ENCODE data around the gene IL32. TPM values are rescaled to one million over a fixed set of nuclear protein-coding genes. Genes with fewer than 3 reads are reported as not detected.

Gene IL32
- total RNA-seq, 1 donor from 2014 or later: 1,559 TPM

DNA sequence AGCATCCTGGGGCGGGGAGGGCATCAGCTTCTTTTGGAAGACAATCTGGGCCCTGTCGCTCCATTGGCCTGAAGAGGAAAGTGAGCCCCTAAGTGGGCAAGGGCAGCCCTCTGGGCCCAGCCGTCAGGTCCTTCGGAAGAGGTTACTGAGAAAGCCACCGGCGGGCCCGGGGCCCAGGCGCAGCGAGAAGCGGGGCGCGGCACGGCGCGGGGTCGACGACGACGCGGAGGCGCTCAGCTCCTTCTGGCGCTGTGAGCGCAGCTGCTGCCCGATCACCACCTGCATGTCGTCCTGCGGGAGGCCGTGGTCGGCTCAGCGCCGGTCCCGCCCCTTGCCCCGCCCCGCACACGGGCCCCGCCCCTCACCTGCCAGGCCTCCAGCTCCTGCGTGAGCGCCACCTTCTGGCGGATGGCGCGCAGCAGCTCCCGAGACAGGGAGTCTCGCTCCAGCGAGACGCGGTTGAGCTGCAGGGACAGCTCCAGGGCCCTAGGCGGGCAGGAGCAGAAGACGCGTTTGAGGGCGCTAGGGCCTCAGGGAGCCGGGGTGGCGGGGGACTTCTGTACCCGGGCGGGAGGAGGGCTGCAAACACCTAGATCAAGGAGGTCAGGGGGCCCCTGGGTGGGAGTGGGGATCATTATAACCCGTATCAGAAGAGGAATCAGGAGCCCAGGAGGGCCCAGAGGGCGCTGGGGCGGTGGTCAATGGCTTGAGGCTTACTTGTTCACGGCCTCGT, 37.3 kb upstream of the IL32 start:
- DNase-seq (ENCODE audit: extremely low read depth, low read depth, low spot score): no peak

DNA sequence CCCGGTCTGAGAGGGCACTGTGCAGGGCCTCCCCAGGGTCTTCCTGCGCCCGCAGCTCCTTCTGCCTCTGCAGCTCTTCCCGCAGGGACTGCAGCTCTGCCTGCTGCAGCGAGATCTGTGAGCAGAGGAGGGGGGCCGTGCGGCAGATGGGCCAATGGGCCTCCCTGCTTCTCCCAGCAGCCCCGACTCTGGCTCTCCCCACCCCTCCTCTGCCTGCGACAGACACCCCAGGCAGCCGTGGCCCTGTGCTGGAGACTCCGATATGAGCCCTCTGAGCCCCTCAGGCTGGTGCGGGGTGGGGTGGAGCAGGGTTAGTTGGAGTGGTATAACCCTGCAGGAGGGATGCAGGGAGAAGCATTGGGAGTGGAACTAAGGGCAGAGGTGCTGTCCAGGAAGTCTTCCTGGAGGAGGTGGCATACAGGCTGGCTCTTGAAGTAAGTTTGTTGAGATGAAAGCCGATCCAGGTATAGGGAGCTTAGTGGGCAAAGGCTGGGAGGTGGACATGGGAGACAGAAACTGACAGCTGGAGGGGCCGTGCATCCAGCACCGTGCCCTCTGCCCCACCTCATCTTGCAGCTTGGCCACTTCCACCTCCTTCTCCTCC, 36.6 kb upstream of the IL32 start:
- no peak for DNase-seq (ENCODE audit: extremely low read depth, low read depth, low spot score)

DNA sequence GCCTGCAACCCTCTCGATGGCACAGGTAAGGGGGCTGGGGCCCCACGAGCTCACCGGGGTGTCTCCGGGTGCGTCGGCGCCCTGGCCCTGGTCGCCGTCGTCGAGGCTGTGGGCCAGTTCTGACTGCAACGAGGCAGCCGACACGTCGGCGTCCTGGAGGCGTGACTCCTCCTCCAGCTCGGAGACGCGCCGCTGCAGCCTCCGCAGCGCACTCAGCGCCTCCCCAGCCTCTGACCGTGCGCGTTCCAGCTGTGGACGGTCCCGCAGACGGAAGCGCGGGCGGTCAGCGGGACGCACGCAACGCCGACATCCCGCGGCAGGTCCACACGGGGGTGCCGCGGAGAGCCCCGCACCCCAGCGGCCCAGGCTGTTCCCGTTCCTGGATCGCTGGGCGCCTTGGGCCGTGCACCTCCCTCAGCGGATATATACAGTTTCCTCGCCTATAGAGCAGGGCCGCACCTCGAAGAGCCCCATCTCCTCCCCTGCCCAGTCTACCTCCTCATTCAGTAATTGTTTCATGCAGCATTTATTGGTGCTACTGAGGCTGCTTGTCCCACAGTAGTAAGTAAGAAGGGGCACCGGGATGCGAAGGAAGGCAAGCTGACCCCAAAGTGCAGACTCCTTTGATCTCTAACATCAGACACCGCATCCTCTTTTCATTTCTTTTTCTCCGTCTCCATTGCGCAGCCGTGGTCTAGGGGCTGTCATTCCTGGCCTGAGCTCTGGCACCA, 35.8 kb upstream of the IL32 start:
- no peak for DNase-seq (ENCODE audit: extremely low read depth, low read depth, low spot score)

DNA sequence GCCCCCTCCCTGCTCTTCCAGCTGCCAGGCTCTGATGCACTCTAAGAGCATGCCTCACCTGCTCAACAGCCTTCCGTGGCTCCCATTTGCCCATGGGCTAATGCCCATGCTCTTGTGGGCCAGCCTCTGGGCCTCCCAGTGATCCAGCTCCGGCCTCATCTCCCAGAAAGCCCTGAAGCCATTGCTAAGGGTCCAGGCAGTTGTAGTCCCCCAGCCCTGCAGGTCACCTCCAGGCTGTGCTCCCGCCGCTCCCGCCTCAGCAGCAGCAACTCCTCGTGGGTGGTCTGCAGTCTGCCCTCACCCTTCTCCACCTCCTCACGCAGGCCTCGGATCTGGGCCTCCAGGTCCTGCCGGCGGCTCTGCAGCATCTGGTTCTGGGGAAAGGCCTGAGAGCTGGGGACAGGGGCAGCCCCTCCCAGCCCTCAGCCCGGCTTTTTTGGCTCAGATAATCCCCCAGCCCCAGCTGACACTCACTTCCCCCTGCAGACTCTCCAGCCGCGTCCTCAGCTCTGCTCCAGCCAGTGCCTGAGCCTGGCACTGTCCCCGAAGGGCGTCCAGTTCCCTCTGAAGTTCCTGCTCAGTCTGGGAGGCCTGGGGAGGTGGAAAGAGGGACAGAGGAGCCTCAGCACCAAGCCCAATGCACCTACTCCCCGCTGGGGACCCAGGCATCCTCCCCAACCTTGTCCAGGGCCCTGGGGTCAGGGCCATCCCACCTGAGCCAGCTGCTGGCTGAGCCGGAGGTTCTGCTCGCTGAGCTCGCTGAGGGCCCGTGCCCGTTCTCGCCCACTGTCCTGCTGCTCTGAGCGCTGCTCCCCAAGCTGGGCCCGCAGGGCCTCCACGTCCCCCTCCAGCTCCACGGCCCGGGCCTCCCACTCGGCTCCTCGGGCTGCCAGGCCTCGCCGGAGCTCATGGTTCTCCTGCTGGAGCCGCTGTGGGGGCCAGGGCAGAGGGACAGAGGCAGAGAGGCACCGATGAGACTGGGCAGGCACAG, 34.9 kb upstream of the IL32 start:
- DNase-seq (ENCODE audit: extremely low read depth, low read depth, low spot score): no peak

DNA sequence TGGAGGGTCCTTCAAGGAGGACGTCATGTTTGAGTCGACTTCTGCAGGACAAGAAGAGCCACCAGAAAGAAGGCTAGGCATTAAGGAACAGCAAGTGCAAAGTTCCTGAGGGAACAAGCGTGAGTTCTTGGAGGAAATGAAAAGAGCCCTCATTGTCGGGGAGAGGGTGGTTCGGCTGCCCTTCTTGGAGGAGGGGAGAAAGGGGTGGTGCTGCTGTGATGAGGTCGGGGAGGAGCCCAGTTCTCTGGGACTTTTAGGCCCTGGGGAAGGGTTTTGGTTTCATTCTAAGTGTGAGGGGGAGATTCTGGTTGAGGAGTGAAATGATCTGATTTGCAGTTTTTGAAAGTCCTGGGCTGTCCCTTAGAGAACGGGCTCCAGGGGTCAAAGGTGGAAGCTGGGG, 32.8 kb upstream of the IL32 start:
- no peak for DNase-seq (ENCODE audit: extremely low read depth, low read depth, low spot score)

DNA sequence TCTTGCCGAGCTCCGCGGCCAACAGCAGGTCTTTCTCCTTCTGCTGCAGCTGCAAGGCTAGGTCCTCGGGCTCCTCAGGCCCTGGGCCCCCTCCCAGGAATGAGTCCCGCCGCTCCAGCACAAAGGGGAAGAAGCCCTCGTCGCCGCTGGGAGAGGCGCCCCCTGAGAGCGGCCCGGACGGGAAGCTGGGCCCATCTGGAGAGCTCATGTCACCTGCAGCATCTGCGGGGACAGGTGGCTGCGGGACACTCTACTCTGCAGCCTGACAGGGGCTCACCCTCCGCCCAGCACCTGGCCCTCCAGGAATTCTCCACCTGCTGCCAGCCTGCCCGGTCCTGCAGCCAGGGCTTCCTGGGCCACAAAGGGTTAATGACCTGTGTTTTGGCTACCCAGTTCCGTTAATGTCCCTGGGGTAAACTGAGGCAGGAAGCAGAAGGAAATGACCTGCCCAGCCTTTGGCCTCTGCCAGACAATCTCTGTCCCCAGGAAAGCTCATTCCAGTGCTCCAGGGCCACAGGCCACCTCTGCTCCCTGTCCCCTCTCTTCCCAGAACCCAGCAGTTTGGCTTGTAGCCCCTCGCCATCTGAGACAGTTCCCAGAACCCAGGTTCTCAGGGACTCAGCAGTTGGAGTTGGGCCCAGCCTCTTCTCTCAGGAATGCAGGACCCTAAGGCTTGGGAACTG, 30.0 kb upstream of the IL32 start:
- DNase-seq (ENCODE audit: extremely low read depth, low read depth, low spot score): no peak

DNA sequence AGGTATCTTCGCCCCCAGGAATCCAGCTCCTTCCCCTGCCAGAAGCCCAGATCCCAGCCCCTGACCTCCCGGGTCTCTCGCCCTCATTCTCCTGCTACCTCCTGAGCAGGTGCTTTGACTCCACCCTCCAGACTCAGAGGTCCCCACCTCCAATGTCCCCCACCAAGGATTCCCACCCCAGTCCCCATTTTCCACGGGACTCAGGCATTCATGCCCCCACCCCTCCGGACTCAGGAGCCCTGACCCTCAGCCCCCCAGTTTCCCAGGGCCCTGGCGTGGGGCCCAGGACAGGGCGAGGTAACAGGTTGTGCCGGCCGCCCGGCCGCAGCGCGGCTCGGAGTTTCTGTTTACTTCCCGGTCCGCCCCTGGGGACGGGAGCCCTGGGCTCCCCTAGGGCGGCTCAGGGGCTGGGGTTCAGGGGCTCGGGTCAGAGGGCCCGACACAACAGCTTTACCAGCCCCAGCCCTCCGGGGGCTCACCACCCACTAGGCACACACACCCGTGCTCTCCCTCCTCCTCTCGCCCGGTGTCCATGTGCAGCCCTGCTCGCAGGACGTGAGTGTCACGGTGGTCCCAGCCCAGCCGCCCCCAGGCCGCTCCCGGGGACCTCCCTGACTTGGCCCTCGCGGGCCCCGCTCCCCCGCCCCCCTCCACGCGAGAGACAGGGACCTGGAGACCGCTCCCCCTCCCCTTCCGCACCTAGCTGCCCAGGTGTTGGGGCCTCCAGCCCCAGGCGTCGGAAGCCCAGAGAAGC, 29.3 kb upstream of the IL32 start:
- no peak for DNase-seq (ENCODE audit: extremely low read depth, low read depth, low spot score)

DNA sequence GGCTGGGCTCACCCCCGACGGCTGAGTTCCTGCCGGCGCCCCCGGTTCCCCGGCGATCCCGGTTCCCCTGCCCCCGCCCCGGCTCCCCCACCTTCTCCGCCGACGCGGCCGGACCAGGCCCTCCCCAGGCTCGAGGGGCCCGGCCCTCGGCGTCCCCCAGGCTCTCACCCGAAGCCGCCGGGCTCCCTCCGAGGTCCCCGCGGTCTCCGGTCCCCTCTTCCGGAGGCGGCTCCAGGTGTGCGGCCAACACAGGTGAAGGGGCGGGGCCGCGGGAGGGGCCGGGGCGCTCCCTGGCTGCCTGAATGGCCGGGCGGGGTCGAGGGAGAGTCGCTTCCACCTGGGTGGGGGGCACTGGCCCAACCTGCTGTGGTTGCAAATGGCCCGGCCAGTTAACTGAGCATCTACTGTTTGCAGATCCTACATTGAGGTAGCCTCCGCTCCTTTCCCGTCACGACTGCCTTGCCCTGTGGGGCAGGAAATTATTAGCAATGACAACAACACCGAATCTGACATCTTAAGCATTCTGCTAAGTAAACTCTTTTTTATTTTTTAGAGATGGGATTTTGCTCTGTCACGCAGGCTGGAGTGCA, 28.6 kb upstream of the IL32 start, which contains the start of gene BICDL2:
Gene BICDL2 (minus strand): TSS at position 219 of the 590 bp plus-strand sequence. CDS start 1,448 bp downstream, outside the sequence.
- DNase-seq (ENCODE audit: extremely low read depth, low read depth, low spot score): no peak

DNA sequence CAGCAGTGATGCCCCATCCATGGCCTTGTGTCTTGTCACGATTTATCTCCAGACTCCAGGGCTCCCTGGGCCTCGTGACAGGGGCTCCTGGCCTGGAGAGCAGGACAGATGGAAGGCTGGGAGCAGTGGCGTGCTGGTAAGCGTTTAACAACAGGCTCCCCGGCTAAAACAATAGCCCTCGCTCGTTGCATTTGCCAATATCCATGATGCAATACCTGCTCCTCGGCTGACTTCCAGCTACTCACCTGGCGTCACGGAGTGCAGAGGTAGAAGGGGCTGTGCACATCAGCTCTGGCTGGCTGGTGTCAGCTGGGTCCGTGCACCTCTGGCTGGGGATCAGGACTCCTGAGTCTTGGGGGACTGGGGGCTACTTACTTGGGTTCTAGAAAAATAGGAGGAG, 27.2 kb upstream of the IL32 start:
- no peak for DNase-seq (ENCODE audit: extremely low read depth, low read depth, low spot score)

DNA sequence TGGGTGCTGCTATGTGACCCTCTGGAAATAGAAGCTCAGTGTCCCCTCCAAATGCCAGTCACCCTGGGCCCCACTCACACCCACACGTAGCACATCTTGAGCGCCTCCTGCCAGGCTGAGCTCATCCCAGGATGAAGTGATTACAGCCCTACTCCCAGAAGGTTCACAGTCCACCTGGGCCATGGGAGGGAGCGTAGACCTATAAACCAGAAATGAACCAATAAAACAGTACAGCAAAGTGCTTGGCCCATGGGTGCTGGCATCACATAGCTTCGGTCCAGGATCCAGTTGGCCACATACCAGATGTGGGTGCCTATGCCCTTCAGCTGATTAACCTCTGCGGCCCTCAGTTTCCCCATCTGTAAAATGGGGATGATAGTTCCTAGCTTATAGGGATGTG, 26.5 kb upstream of the IL32 start:
- DNase-seq (ENCODE audit: extremely low read depth, low read depth, low spot score): no peak

DNA sequence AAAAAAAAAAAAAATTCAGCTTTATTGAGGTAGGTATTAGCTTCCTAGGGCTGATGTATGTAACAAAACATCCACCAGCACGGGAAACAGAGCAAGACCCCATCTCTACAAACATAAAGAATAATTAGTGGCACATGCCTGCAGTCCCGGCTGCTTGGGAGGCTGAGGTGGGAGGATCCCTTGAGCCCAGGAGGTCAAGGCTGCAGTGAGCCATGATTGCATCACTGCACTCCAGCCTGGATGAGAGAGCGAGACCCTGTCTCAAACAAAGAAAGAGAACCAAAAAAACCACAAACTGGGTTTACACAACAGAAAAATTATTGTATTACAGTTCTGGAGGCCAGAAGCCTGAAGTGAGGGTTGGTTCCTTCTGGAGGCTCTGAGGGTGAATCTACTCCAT, 23.1 kb upstream of the IL32 start:
- no peak for DNase-seq (ENCODE audit: extremely low read depth, low read depth, low spot score)

DNA sequence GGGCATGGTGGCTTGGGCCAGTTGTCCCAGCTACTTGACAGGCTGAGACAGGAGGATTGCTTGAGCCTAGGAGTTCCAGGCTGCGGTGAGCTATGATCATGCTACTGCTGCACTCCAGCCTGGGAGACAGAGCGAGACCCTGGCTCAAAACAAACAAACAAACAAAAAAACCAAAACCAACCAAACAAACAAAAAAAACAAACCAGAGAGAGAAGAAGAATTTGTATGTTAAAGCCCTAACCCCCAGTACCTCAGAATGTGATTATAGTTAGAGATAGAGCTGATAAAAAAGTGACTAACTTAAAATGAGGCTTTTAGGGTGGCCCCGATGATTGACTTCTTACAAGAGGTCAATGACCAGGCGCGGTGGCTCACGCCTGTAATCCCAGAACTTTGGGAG, 20.7 kb upstream of the IL32 start:
- no peak for DNase-seq (ENCODE audit: extremely low read depth, low read depth, low spot score)

DNA sequence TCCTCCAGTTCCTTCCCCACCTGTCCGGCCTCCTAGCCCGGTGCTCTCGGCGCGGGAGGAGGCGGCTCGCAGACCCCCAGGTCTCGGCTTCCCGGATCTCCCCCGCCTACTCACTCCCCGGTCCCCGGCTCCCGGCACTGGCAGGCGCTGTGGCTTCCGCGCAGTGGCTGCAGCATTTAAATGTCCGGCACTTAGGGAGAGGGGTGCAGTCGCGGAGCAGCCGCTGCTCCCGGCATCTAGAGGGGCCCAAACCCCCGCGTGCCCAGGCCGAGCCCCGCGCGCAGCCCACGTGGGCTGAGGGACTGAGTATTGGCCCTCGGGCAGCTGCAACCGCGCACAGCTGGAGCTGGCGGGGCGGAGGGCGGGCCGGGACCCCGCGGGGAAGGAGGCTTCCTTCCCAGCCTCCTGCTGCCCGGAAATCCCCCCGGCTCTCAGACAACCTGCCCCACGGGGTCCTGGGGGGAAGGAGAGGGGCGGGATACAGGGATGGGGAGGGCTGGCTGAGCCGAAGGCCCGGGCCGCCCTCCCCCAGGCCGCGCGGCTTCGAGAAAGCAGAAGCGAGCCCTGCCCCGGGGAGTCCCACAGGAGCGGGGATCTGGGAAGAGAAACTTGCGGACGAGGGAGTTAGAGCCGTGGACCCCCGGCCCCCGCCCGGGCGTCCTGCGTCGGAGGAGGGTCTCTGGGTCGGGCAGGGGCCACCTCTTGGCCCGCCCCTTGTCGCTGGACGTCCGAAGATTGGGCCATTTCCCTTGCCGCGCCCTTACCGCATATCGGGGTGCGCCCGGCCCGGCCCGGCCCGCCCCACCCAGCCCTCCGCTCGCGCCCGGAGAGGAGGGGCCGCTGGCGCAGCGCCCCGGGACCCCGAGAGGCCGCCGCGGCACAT, 19.4 kb upstream of the IL32 start, which contains the start of gene MMP25:
Gene MMP25 (plus strand): TSS at position 804 of the 883 bp plus-strand sequence. CDS start 357 bp downstream, outside the sequence.
- no peak for DNase-seq (ENCODE audit: extremely low read depth, low read depth, low spot score)

DNA sequence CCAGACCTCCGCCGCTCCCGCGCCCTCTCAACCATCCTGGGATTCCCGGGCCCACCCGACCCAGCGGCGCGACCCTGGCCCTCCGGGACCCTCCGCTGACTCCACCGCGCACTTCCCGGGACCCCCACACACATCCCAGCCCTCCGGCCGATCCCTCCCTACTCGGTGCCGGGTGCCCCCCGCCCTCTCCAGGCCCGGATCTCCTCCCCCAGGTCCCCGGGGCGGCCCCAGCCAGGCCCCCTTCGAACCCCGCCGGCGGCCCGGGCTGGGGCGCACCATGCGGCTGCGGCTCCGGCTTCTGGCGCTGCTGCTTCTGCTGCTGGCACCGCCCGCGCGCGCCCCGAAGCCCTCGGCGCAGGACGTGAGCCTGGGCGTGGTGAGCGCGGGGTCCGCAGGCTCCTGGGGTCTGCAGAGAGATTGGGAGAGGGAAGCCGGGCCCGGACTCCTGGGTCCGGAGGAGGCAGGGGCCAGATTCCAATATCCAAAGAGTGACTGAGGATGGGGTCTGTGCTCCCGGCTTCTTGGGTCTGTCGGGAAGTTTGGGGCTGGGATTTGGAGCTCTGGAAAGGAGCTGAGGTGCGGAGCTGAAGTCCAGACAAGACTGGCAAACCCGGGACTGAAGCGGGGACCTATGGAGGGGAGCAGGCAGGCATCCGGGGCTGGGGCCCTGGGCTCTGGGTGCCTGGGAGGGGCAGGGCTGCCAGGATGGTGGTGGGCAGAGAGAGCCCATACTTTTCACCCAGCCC, 18.6 kb upstream of the IL32 start:
- no peak for DNase-seq (ENCODE audit: extremely low read depth, low read depth, low spot score)

DNA sequence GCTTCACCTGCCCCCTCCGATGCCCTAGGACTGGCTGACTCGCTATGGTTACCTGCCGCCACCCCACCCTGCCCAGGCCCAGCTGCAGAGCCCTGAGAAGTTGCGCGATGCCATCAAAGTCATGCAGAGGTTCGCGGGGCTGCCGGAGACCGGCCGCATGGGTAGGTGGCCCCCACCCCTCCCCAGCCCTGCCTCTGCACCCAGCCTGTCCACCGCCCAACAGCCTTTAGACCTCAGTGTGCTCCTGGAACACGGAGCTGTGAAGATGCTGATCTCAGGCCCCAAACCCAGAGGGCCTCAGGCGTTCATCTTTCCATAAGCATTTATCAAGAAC, 18.1 kb upstream of the IL32 start:
- no peak for DNase-seq (ENCODE audit: extremely low read depth, low read depth, low spot score)

DNA sequence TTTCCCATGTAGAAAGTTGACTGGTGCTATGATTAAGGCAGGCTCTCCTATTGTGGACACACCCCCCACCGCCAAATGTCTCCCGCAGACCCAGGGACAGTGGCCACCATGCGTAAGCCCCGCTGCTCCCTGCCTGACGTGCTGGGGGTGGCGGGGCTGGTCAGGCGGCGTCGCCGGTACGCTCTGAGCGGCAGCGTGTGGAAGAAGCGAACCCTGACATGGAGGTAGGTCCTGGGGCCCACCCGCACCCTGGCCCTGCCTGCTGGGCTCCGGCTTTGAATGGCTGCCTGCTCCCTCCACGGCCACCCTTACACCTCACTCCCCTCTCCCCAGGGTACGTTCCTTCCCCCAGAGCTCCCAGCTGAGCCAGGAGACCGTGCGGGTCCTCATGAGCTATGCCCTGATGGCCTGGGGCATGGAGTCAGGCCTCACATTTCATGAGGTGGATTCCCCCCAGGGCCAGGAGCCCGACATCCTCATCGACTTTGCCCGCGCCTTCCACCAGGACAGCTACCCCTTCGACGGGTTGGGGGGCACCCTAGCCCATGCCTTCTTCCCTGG, 15.4 kb upstream of the IL32 start:
- no peak for DNase-seq (ENCODE audit: extremely low read depth, low read depth, low spot score)

DNA sequence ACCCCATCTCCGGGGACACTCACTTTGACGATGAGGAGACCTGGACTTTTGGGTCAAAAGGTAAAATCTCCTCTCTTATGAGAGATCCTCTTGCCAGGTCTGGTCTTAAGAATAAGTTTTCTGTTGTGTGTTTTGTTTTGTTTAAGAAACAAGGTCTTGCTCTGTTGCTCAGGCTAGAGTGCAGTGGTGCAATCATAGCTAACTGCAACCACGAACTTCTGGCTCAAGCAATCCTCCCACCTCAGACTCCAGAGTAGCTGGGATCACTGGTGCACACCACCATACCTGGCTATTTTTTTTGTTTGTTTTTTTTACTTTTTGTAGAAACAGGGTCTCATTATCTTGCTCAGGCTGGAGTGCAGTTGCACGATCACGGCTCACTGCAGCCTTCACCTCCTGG, 15.0 kb upstream of the IL32 start:
- no peak for DNase-seq (ENCODE audit: extremely low read depth, low read depth, low spot score)

All from glomerular endothelial cell (primary cell).